AG04449 (cell line): ENCODE data around the gene ARPC2.

ENCODE experiments used
- CTCF ChIA-PET: fragments of 350-600 bp; formaldehyde crosslinking; extraction: SDS; loops from one replicate; lab custom pipeline; 2021; ENCODE audit warnings: antibody characterized with exemption; lab: Yijun Ruan, JAX
- POLR2A ChIA-PET: fragments of 400-600, 350-600 bp; formaldehyde crosslinking; extraction: SDS; loops from one replicate; lab custom pipeline; 2020; ENCODE audit warnings: antibody characterized with exemption, inconsistent platforms; lab: Yijun Ruan, JAX
- DNase-seq: peaks from one replicate; pipeline ENCODE4 v3.0.0-alpha.2; 2010; ENCODE audit warnings: low read depth, low spot score
- H3K4me3 ChIP-seq: 2 replicates; pipeline ENCODE4 v1.5.1; 2011; ENCODE audit warnings: low read depth, mild to moderate bottlenecking, control low read depth, low read length
- TF ChIP-seq, protein P1 (sequence below): IDR thresholded peaks from one replicate; pipeline ENCODE4 v1.5.1; 2011; ENCODE audit warnings: mild to moderate bottlenecking, moderate library complexity, low read length, control low read depth, inconsistent platforms; ENCODE audit not compliant: insufficient read depth; ENCODE audit errors: missing control alignments

The ARPC2 gene

GRCh38 chr2:218236829-218237228, 19.8 kb downstream of the ARPC2 start:
- ChIA-PET CTCF (no interaction called here), POLR2A (no interaction called here)
- no peak overlapping the region for H3K4me3 ChIP-seq

DNA sequence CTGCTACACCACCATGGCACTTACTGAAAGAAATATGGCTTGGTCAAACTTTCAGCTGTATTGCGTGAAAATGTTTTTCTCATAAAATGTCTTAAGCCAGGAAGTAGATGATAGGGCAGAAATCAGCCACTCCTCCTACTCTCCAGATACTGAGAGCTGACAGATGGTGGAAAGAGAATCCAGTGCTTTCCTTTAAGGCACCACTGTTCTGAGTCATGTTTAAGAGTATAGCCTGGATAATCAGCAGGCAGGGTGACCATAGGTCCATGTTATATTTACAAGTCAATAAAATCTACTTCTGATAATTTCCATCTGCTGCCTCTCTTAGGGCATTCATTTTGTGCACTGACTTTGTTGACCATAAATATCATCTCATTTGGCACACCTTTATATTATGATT, 21.9 kb downstream of the ARPC2 start:
- TF ChIP-seq, protein P1, sequence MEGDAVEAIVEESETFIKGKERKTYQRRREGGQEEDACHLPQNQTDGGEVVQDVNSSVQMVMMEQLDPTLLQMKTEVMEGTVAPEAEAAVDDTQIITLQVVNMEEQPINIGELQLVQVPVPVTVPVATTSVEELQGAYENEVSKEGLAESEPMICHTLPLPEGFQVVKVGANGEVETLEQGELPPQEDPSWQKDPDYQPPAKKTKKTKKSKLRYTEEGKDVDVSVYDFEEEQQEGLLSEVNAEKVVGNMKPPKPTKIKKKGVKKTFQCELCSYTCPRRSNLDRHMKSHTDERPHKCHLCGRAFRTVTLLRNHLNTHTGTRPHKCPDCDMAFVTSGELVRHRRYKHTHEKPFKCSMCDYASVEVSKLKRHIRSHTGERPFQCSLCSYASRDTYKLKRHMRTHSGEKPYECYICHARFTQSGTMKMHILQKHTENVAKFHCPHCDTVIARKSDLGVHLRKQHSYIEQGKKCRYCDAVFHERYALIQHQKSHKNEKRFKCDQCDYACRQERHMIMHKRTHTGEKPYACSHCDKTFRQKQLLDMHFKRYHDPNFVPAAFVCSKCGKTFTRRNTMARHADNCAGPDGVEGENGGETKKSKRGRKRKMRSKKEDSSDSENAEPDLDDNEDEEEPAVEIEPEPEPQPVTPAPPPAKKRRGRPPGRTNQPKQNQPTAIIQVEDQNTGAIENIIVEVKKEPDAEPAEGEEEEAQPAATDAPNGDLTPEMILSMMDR = no peak

More at GRCh38 chr2:218236829-218237228, 19.8 kb downstream of the ARPC2 start:
- no peak for DNase-seq
- TF ChIP-seq, protein P1 = no peak

GRCh38 chr2:218244204-218244603, 27.2 kb downstream of the ARPC2 start:
- ChIA-PET POLR2A (no interaction called here), CTCF (interaction anchor here (1.0 to 8.3 kb wide), 5 partner anchors 8 to 26 kb away, joined by 3 to 75 read pairs (median 5); partner anchors contain the start of genes AAMP and PNKD)
- no peak overlapping the region for H3K4me3 ChIP-seq
- DNase-seq = no peak
- TF ChIP-seq, protein P1 = no peak

More for the DNA sequence above, 21.9 kb downstream of the ARPC2 start:
- DNase-seq = no peak
- ChIA-PET POLR2A (no interaction called here), CTCF (interaction anchor here (1.4 kb wide), 1 partner anchor 10 kb away, joined by 3 read pairs; no protein-coding TSS in a partner anchor)
- no peak overlapping the region for H3K4me3 ChIP-seq

- DNase-seq = no peak
- POLR2A ChIA-PET = no interaction called here
- H3K4me3 ChIP-seq = no peak overlapping the region
- CTCF ChIA-PET = interaction anchor here (1.0 to 8.3 kb wide), 4 partner anchors 9 to 14 kb away, joined by 3 to 75 read pairs (median 14); no protein-coding TSS in a partner anchor
- TF ChIP-seq, protein P1 = no peak
These were observed 27.7 kb downstream of the ARPC2 start for GRCh38 chr2:218244665-218245064.

GRCh38 chr2:218245214-218245613, 28.2 kb downstream of the ARPC2 start:
- ChIA-PET CTCF (interaction anchor here (0.9 to 8.3 kb wide), 4 partner anchors 9 to 59 kb away, joined by 3 to 75 read pairs (median 12); no protein-coding TSS in a partner anchor), POLR2A (no interaction called here)
- H3K4me3 ChIP-seq = no peak overlapping the region
- TF ChIP-seq, protein P1 = no peak
- no peak for DNase-seq

DNA sequence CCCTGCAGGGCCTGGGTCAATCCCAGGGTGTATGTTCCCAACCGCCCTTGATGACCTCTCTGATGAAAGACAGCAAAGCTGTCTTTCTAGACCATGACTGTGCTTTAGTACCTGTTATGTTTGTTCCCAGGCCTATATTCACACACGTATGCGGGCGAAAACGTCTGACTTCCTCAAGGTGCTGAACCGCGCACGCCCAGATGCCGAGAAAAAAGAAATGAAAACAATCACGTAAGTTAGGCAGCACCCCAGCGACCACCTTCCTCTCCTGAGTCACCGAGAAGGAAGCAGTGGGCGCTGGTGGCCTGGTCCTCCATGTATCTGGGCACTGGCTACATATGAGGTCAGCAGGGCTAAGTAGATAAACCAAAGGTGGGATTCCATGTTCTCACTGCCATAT, 32.7 kb downstream of the ARPC2 start:
- H3K4me3 ChIP-seq = no peak overlapping the region
- TF ChIP-seq, protein P1 = no peak
- no peak for DNase-seq
- POLR2A ChIA-PET = no interaction called here
- CTCF ChIA-PET = no interaction called here
